Endothelial cell of umbilical vein (primary cell): ENCODE data around the gene ARHGAP45. TPM values are rescaled to one million over a fixed set of nuclear protein-coding genes. Genes with fewer than 3 reads are reported as not detected.

ENCODE experiments used
- BruUV-seq: library from RNA; stranded (reverse); fragments of 400-500 nt; replicated peaks from 2 replicates; lab custom pipeline; 2021; lab: Mats Ljungman, UMichigan
- CTCF ChIA-PET: fragments of 300-600, 350-600 bp; sonication (Branson Sonifier 250); formaldehyde crosslinking; loops from one replicate; lab custom pipeline; 2021; ENCODE audit warnings: antibody characterized with exemption, inconsistent platforms; lab: Charles Lee
- POLR2A ChIA-PET: fragments of 300-600, 350-600 bp; sonication (Branson Sonifier 250); formaldehyde crosslinking; loops from one replicate; lab custom pipeline; 2021; ENCODE audit warnings: antibody characterized with exemption, inconsistent platforms; lab: Charles Lee
- DNase-seq: peaks from one replicate; pipeline ENCODE4 v3.0.0-alpha.2; 2011; ENCODE audit warnings: low read depth, low spot score
- FAIRE-seq: peaks from 2 replicates; lab custom pipeline; 2011; peaks lifted over from hg19 to GRCh38; lab: Jason Lieb, UNC
- H2AFZ ChIP-seq: 2 replicates; pipeline ENCODE4 v1.6.0; 2012; ENCODE audit warnings: low read depth, low read length, control low read depth, inconsistent platforms
- H3K27ac ChIP-seq: 2 replicates; pipeline ENCODE4 v1.5.1; 2011; ENCODE audit warnings: low read depth, mild to moderate bottlenecking, control low read depth, low read length, moderate library complexity; ENCODE audit not compliant: insufficient read depth
- H3K27me3 ChIP-seq, 2 experiments: 2 replicates each; pipeline versions ENCODE4 v1.6.0 to v1.6.1; 2011; ENCODE audit warnings: low read length in 2 of 2, mixed read lengths in 1 of 2; ENCODE audit not compliant: control insufficient read depth in 2 of 2, insufficient read depth in 2 of 2
- H3K36me3 ChIP-seq, 2 experiments: 2 replicates in 1 of 2; 3 replicates in 1 of 2; pipeline ENCODE4 v1.5.1; 2011; ENCODE audit warnings: low read length in 2 of 2, mild to moderate bottlenecking in 1 of 2, moderate library complexity in 1 of 2; ENCODE audit not compliant: control insufficient read depth in 2 of 2, insufficient read depth in 2 of 2; ENCODE audit errors: extremely low read depth in 1 of 2
- H3K4me1 ChIP-seq: 3 replicates; pipeline ENCODE4 v1.5.1; 2011; ENCODE audit warnings: mild to moderate bottlenecking, low read length; ENCODE audit not compliant: control insufficient read depth, insufficient read depth; ENCODE audit errors: extremely low read depth
- H3K4me2 ChIP-seq: 2 replicates; pipeline ENCODE4 v1.6.1; 2011; ENCODE audit warnings: low read length, control low read depth, mixed read lengths; ENCODE audit not compliant: insufficient read depth
- H3K4me3 ChIP-seq, 3 experiments: fragments of 200-600 bp in 1 of 3; sonication (generic), shearing (Covaris generic) in 1 of 3; replicated peaks in 1 of 3; 2 replicates each; pipeline ENCODE4 v1.5.1; 2011 to 2016; ENCODE audit warnings: control low read depth in 3 of 3, low read length in 3 of 3, mild to moderate bottlenecking in 2 of 3, inconsistent platforms in 1 of 3, low read depth in 1 of 3, moderate library complexity in 1 of 3; ENCODE audit not compliant: insufficient read depth in 1 of 3
- H3K79me2 ChIP-seq: 2 replicates; pipeline ENCODE4 v1.6.0; 2012; ENCODE audit warnings: low read length, inconsistent platforms; ENCODE audit not compliant: control insufficient read depth, insufficient read depth
- H3K9ac ChIP-seq: replicated peaks from 2 replicates; pipeline ENCODE3; 2011; ENCODE audit warnings: low read length, control low read depth; ENCODE audit not compliant: insufficient read depth; ENCODE audit errors: extremely low read depth
- H3K9me1 ChIP-seq: replicated peaks from 3 replicates; pipeline ENCODE4 v1.6.0; 2011; ENCODE audit warnings: mild to moderate bottlenecking, low read length; ENCODE audit not compliant: control insufficient read depth, insufficient read depth; ENCODE audit errors: extremely low read depth
- H3K9me3 ChIP-seq: replicated peaks from 2 replicates; pipeline ENCODE4 v1.5.1; 2012; ENCODE audit warnings: low read length, inconsistent platforms; ENCODE audit not compliant: control insufficient read depth, insufficient read depth
- H4K20me1 ChIP-seq: replicated peaks from 2 replicates; pipeline ENCODE3; 2011; ENCODE audit warnings: mild to moderate bottlenecking, low read length; ENCODE audit not compliant: control insufficient read depth, insufficient read depth; ENCODE audit errors: extremely low read depth
- CTCF ChIP-seq, 2 donors: IDR thresholded peaks; 1 replicate in 1 of 2; 2 replicates in 1 of 2; pipeline ENCODE4 v1.5.1; 2011; ENCODE audit warnings: low read length in 2 of 2, mild to moderate bottlenecking in 2 of 2, moderate library complexity in 2 of 2, control low read depth in 1 of 2, inconsistent platforms in 1 of 2, low read depth in 1 of 2; ENCODE audit not compliant: insufficient read depth in 1 of 2; ENCODE audit errors: extremely low read depth in 1 of 2
- EZH2 ChIP-seq: IDR thresholded peaks from 2 replicates; pipeline ENCODE4 v1.6.1; 2012; ENCODE audit warnings: borderline replicate concordance, low read depth, mild to moderate bottlenecking, moderate library complexity, low read length, inconsistent platforms; ENCODE audit not compliant: severe bottlenecking
- FOS ChIP-seq: IDR thresholded peaks from 2 replicates; pipeline ENCODE4 v1.6.1; 2011; ENCODE audit warnings: mild to moderate bottlenecking, low read length, moderate library complexity, borderline replicate concordance; ENCODE audit not compliant: insufficient read depth
- GATA2 ChIP-seq: IDR thresholded peaks from 2 replicates; pipeline ENCODE4 v1.7.0; 2011; ENCODE audit warnings: low read depth, mild to moderate bottlenecking, moderate library complexity, mixed read lengths, low read length; ENCODE audit not compliant: insufficient read length, insufficient read depth
- JUN ChIP-seq: IDR thresholded peaks from 2 replicates; pipeline ENCODE4 v1.6.1; 2011; ENCODE audit warnings: borderline replicate concordance, low read depth; ENCODE audit not compliant: insufficient read length, insufficient read depth
- MAX ChIP-seq: IDR thresholded peaks from 2 replicates; pipeline ENCODE4 v1.6.1; 2011; ENCODE audit not compliant: insufficient read depth, insufficient read length
- MYC ChIP-seq: IDR thresholded peaks from one replicate; pipeline ENCODE4 v1.6.1; 2011; ENCODE audit warnings: mild to moderate bottlenecking, low read depth, low read length
- POLR2A ChIP-seq: IDR thresholded peaks from 2 replicates; pipeline ENCODE4 v1.6.1; 2012; ENCODE audit warnings: low read depth, mild to moderate bottlenecking, control low read depth, low read length
- POLR2AphosphoS5 ChIP-seq: IDR thresholded peaks from 2 replicates; pipeline ENCODE4 v1.6.1; 2012; ENCODE audit warnings: low read depth, mild to moderate bottlenecking, control low read depth, low read length, moderate library complexity; ENCODE audit not compliant: insufficient read depth
- dilution Hi-C: fragments of 300-500 bp; cut with MboI; formaldehyde crosslinking; loops from one replicate; pipeline ENCODE4 v1.15.0; 2019; ENCODE audit warnings: low sequenced_read_pairs; ENCODE audit not compliant: extremely low pct_ligation_motif_present
- intact Hi-C: fragments of 100-400 bp; cut with micrococcal nuclease; formaldehyde crosslinking; loops from one replicate; pipeline ENCODE4 v1.10.0; 2022
- polyA plus RNA-seq, 4 experiments: library from polyadenylated mRNA; depleted of rRNA in 3 of 4; stranded (reverse) in 3 of 4; unstranded in 1 of 4; fragments of >200 nt; gene quantifications; 2 replicates each; pipeline versions ENCODE4 v1.2.1 to v1.2.3, GENCODE V29; 2011 to 2012; ENCODE audit warnings: missing spikeins in 1 of 4
- total RNA-seq: library from RNA; stranded (reverse); gene quantifications from 2 replicates; pipeline ENCODE4 v1.2.3, GENCODE V29; 2021

ARHGAP45 gene
- total and polyA plus RNA-seq, 2 donors (not counting 3 experiments of a cell fraction or from before 2014, with no cell fraction given): 7.5 to 10.4 TPM

GRCh38 chr19:1049106-1049505 is 17.9 kb upstream of the ARHGAP45 start:
- no peak overlapping the region for H3K27ac ChIP-seq
- CTCF ChIA-PET: interaction anchor here (1.1 kb wide), 1 partner anchor 9 kb away, joined by 3 read pairs; no protein-coding TSS in a partner anchor
- H3K9me3 ChIP-seq: no peaks in the 10 kb centered on the region
- no peak overlapping the region for H3K4me3 ChIP-seq
- H3K4me1 ChIP-seq: no peaks in the 10 kb centered on the region
- no peak overlapping the region for H2AFZ ChIP-seq
- no peaks in the 10 kb centered on the region for H3K79me2 ChIP-seq
- intact Hi-C loops: no loop called here
- H3K9ac ChIP-seq: no peak overlapping the region
- TF ChIP-seq JUN (no peak), FOS (no peak), GATA2 (no peak), EZH2 (no peak), MAX (no peak), POLR2A (no peak), MYC (no peak)
- no peaks in the 10 kb centered on the region for H3K9me1 ChIP-seq
- dilution Hi-C loops: no loop called here
- DNase-seq: no peak
- POLR2A ChIA-PET: no interaction called here
- no peaks in the 10 kb centered on the region for H3K27me3 ChIP-seq
- no peak for FAIRE-seq
- no TSS peak for BruUV-seq
- H3K36me3 ChIP-seq: no peaks in the 10 kb centered on the region
- H3K4me2 ChIP-seq: no peak overlapping the region
- no peaks in the 10 kb centered on the region for H4K20me1 ChIP-seq

GRCh38 chr19:1049800-1050199 is 17.2 kb upstream of the ARHGAP45 start:
- Histone ChIP-seq H3K36me3 (no peaks in the 10 kb centered on the region), H3K27me3 (no peaks in the 10 kb centered on the region), H3K27ac (no peak overlapping the region), H3K4me3 (no peak overlapping the region), H3K9ac (no peak overlapping the region), H2AFZ (no peak overlapping the region), H3K9me3 (no peaks in the 10 kb centered on the region), H3K4me2 (no peak overlapping the region), H3K4me1 (no peaks in the 10 kb centered on the region), H3K9me1 (no peaks in the 10 kb centered on the region), H3K79me2 (no peaks in the 10 kb centered on the region), H4K20me1 (no peaks in the 10 kb centered on the region)
- no peak for DNase-seq
- no TSS peak for BruUV-seq
- no peak for FAIRE-seq
- ChIA-PET CTCF (no interaction called here), POLR2A (no interaction called here)
- dilution Hi-C loops: no loop called here
- no peak for TF ChIP-seq POLR2A
- TF ChIP-seq POLR2AphosphoS5: no peak
- no peak for TF ChIP-seq MAX
- no peak for TF ChIP-seq CTCF (IDR thresholded peaks at IDR 0.05; ENCODE audit: extremely low read depth in 1 of 2, insufficient read depth in 1 of 2, low read depth in 1 of 2, low read length in 2 of 2)
- no peak for TF ChIP-seq EZH2
- no peak for TF ChIP-seq JUN
- intact Hi-C loops: no loop called here
